ENCODE data around the gene PTPN11.

The PTPN11 gene

DNA sequence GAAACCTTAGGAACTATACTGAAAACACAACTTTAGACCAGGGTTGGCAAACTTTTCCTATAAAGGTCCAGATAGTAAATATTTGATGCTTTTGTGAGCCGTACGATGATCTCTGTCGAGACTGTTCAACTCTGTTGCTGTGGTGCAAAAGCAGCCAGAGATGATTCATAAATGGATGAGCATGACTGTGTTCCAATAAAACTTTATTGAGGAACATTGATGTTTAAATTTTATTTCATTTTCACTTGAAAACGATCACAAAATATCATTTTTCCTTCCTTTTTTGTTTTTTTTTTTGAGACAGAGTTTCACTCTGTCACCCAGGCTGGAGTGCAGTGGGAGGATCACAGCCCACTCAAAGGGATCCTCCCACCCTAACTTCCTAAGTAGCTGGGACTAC lies 105.5 kb downstream of the PTPN11 start:
- H2AFZ ChIP-seq (ENCODE audit: low read length) = no peak overlapping the region

DNA sequence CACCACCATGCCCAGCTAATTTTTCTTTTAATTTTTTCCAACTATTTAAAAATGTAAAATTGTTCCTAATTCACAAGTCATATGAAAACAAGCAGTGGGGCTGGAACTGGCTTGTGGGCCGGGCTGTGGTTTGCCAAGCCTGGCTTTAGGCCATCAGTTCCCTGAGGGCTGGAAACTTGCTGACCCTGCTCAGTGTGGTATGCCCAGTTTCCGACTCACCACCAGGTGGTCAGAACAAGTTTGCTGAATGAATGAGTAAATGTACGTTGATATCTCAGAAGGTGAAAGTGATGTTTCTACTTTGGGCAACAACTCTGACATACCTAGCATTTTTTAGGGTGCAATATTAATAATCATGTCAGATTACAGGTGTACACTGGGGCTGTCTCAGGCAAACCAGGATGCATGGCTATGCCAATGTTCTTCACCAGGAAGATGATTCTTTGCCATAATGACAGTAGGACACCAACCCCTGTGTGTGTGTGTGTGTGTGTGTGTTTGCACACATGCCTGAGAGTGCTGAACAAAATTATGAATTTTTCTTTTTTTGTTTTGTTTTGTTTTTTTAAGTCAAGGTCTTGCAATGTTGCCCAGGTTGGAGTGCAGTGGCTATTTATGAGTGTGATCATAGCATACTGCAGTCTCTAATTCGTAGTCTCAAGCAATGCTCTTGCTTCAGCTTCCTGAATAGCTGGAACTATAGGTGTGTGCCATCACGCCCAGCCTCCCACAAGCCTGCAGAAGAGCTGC lies 106.1 kb downstream of the PTPN11 start:
- Histone ChIP-seq H3F3A (ENCODE audit: low read depth) (no peaks in the 10 kb centered on the region), H3K4me3 (ENCODE audit: low read length, poor library complexity, severe bottlenecking) (no peak overlapping the region), H3K9me2 (replicated peaks; ENCODE audit: low read depth, low read length) (no peaks in the 10 kb centered on the region), H3K4me2 (ENCODE audit: low read depth, low read length, poor library complexity, severe bottlenecking) (no peak overlapping the region), H3K36me3 (ENCODE audit: insufficient read depth, low read length) (no peaks in the 10 kb centered on the region), H3K9me3 (ENCODE audit: insufficient read depth, low read depth, low read length) (no peaks in the 10 kb centered on the region), H2AFZ (ENCODE audit: low read length) (no peak overlapping the region), H3K79me2 (ENCODE audit: insufficient read depth, low read length) (no peaks in the 10 kb centered on the region), H3K9ac (ENCODE audit: low read depth, low read length, poor library complexity, severe bottlenecking) (no peak overlapping the region), H3K4me1 (ENCODE audit: insufficient read depth, low read length, poor library complexity, severe bottlenecking) (no peaks in the 10 kb centered on the region), H3K27me3 (ENCODE audit: insufficient read depth, low read length, poor library complexity, severe bottlenecking) (no peaks in the 10 kb centered on the region), H4K20me1 (ENCODE audit: insufficient read depth, low read length, poor library complexity, severe bottlenecking) (no peaks in the 10 kb centered on the region)
- TF ChIP-seq EZH2phosphoT487 (IDR thresholded peaks at IDR 0.05; ENCODE audit: borderline replicate concordance) = no peak
- TF ChIP-seq, protein P1, sequence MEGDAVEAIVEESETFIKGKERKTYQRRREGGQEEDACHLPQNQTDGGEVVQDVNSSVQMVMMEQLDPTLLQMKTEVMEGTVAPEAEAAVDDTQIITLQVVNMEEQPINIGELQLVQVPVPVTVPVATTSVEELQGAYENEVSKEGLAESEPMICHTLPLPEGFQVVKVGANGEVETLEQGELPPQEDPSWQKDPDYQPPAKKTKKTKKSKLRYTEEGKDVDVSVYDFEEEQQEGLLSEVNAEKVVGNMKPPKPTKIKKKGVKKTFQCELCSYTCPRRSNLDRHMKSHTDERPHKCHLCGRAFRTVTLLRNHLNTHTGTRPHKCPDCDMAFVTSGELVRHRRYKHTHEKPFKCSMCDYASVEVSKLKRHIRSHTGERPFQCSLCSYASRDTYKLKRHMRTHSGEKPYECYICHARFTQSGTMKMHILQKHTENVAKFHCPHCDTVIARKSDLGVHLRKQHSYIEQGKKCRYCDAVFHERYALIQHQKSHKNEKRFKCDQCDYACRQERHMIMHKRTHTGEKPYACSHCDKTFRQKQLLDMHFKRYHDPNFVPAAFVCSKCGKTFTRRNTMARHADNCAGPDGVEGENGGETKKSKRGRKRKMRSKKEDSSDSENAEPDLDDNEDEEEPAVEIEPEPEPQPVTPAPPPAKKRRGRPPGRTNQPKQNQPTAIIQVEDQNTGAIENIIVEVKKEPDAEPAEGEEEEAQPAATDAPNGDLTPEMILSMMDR (conservative IDR thresholded peaks at IDR 0.05; ENCODE audit: low read length) = no peak

More for the DNA sequence above, 105.5 kb downstream of the PTPN11 start:
- no peaks in the 10 kb centered on the region for H3K9me2 ChIP-seq (replicated peaks; ENCODE audit: low read depth, low read length)
- H4K20me1 ChIP-seq (ENCODE audit: insufficient read depth, low read length, poor library complexity, severe bottlenecking) = no peaks in the 10 kb centered on the region
- H3K4me1 ChIP-seq (ENCODE audit: insufficient read depth, low read length, poor library complexity, severe bottlenecking) = no peaks in the 10 kb centered on the region
- no peak overlapping the region for H3K4me3 ChIP-seq (ENCODE audit: low read length, poor library complexity, severe bottlenecking)
- H3K9ac ChIP-seq (ENCODE audit: low read depth, low read length, poor library complexity, severe bottlenecking) = no peak overlapping the region
- H3K27me3 ChIP-seq (ENCODE audit: insufficient read depth, low read length, poor library complexity, severe bottlenecking) = no peaks in the 10 kb centered on the region
- H3K4me2 ChIP-seq (ENCODE audit: low read depth, low read length, poor library complexity, severe bottlenecking) = no peak overlapping the region
- H3F3A ChIP-seq (ENCODE audit: low read depth) = no peaks in the 10 kb centered on the region
- H3K9me3 ChIP-seq (ENCODE audit: insufficient read depth, low read depth, low read length) = no peaks in the 10 kb centered on the region
- H3K36me3 ChIP-seq (ENCODE audit: insufficient read depth, low read length) = no peaks in the 10 kb centered on the region
- no peaks in the 10 kb centered on the region for H3K79me2 ChIP-seq (ENCODE audit: insufficient read depth, low read length)
- TF ChIP-seq EZH2phosphoT487 (IDR thresholded peaks at IDR 0.05; ENCODE audit: borderline replicate concordance) = no peak
- TF ChIP-seq, protein P1 (conservative IDR thresholded peaks at IDR 0.05; ENCODE audit: low read length) = no peak

DNA sequence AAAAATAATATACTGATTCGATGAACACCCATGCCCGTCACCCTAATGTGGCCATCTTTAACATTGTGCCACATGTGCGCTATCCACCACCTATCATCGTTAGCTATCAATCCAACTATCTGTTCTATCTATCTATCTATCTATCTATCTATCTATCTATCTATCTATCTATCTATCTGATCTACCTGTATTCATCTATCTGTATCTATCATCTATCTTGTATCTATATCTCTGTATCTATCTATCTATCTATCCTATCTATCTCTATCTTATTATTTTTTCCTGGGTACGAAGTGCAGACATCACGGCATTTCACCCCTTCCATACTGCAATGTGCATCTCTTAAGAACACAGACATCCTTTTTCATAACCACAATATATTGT lies 106.7 kb downstream of the PTPN11 start:
- H3K9ac ChIP-seq (ENCODE audit: low read depth, low read length, poor library complexity, severe bottlenecking) = no peak overlapping the region
- H3K9me3 ChIP-seq (ENCODE audit: insufficient read depth, low read depth, low read length) = no peaks in the 10 kb centered on the region
- no peaks in the 10 kb centered on the region for H3F3A ChIP-seq (ENCODE audit: low read depth)
- H3K4me3 ChIP-seq (ENCODE audit: low read length, poor library complexity, severe bottlenecking) = no peak overlapping the region
- no peak overlapping the region for H2AFZ ChIP-seq (ENCODE audit: low read length)
- H3K27me3 ChIP-seq (ENCODE audit: insufficient read depth, low read length, poor library complexity, severe bottlenecking) = no peaks in the 10 kb centered on the region
- no peaks in the 10 kb centered on the region for H3K9me2 ChIP-seq (replicated peaks; ENCODE audit: low read depth, low read length)
- no peak overlapping the region for H3K4me2 ChIP-seq (ENCODE audit: low read depth, low read length, poor library complexity, severe bottlenecking)
- TF ChIP-seq, protein P1 (conservative IDR thresholded peaks at IDR 0.05; ENCODE audit: low read length) = no peak
- no peak for TF ChIP-seq EZH2phosphoT487 (IDR thresholded peaks at IDR 0.05; ENCODE audit: borderline replicate concordance)
- H3K36me3 ChIP-seq (ENCODE audit: insufficient read depth, low read length) = no peaks in the 10 kb centered on the region
- H3K4me1 ChIP-seq (ENCODE audit: insufficient read depth, low read length, poor library complexity, severe bottlenecking) = no peaks in the 10 kb centered on the region
- H4K20me1 ChIP-seq (ENCODE audit: insufficient read depth, low read length, poor library complexity, severe bottlenecking) = no peaks in the 10 kb centered on the region
- no peaks in the 10 kb centered on the region for H3K79me2 ChIP-seq (ENCODE audit: insufficient read depth, low read length)
